Activated CD8-positive, alpha-beta memory T cell treated with anti-CD3 and anti-CD28 coated beads, Interleukin-2, amount 50 U/mL, for 24 hours (primary cell): ENCODE data around the gene IRX4.

Source experiments
- DNase-seq: peaks from one replicate; pipeline ENCODE4 v3.0.0-alpha.2; 2020; ENCODE audit errors: extremely low read depth

IRX4 gene

GRCh38 chr5:1891391-1891790 is 8.7 kb upstream of the IRX4 start:
- no peak for DNase-seq

- DNase-seq, result no peak
Observed at GRCh38 chr5:1890296-1890695, 7.6 kb upstream of the IRX4 start.

GRCh38 chr5:1889321-1890065 is 6.8 kb upstream of the IRX4 start:
- DNase-seq, result no peak

GRCh38 chr5:1888541-1889251 is 6.0 kb upstream of the IRX4 start:
- DNase-seq, result no peak

GRCh38 chr5:1887588-1888360 is 5.0 kb upstream of the IRX4 start:
- DNase-seq, result no peak

DNA sequence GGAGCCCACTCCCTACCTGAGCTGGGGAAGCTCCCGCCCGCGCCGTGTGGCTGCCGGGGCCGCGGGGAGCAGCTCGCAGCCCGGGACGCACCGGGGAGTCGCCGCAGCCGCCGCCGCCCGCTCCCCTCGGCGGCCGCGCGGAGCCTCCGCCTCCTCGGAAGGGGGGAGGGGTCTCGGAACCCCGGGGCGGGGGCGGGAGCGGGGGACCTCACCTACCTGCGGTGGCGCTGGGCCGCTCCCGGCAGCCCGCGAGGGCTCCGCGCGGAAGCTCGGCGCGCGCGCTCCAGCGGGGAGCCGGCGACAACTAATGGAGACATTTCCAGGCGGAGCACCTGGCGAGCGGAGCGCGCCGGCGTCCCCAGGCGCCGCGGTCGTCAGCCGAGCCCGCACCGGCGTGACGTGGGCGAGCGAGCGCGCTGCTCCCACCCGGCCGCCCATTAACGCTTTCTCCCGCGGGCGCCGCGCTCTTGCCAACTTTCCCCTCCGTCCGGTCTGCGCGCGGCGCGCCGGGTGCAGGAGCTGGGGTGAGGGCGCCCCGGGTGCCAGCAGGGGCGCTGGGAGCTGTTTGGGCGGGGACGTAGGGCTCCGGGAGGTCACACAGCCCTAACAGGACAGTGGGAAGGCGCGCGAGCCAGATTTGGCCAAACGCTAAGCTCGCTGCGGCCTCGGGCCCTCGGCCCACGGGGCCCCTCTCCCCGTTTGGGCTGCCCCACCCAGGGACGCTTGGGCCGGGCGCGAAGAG is 4.3 kb upstream of the IRX4 start:
- no peak for DNase-seq

GRCh38 chr5:1885868-1886845 is 3.4 kb upstream of the IRX4 start:
- no peak for DNase-seq

DNA sequence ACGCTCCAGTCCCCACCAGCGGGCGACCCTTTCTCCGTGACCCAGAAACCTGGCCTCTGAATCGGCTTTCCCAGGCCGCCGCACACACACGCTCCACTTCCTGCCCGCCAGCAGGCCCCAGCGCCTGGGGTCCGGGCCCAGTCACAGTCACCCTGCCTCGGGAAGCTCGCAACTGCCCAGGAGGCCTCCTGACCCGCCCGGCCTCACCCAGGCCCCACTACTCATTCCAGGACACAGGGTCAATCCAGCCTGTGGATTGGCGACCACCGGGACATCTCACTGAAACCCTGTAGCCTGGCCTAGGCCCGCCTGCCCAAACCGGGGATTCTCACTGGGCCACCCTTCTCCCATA is 2.7 kb upstream of the IRX4 start:
- DNase-seq, result no peak

- DNase-seq, result no peak
Observed at GRCh38 chr5:1884678-1885403, 2.1 kb upstream of the IRX4 start.

- no peak for DNase-seq
Observed at GRCh38 chr5:1883925-1884677, 1.4 kb upstream of the IRX4 start.

GRCh38 chr5:1883120-1883924 is 597 bp upstream of the IRX4 start:
- no peak for DNase-seq

DNA sequence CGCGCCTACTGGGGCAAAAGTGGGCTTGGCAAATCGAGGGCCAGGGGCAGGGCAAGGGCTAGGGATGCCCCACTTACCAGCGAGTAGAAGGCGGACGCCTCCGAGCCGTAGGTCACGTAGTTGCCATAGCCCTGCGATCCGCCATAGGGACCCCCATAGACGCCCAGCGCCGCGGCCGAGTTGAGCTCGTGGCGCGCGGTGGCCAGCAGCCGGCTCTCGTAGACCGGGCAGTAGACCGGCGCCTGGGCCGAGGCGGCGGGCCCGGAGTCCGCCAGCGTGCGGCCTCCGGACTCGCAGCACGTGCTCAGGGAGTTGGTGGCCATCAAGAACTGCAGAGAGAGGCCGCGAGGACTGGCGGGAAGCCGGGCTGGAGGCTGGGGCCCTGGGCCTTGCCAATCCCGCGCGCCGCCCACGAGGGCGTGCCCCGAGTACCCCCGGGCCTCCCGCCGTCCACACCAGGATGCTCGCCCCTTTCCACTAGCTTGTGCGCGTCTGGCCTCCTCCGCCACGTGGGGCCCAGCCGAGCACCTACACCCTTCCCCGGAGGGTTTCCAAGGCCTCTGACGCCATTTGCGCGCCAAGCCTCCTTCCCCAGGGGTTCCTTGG is 891 bp downstream of the IRX4 start:
- no peak for DNase-seq

- DNase-seq, result no peak
Observed at GRCh38 chr5:1881098-1881572, 1.6 kb downstream of the IRX4 start.

DNA sequence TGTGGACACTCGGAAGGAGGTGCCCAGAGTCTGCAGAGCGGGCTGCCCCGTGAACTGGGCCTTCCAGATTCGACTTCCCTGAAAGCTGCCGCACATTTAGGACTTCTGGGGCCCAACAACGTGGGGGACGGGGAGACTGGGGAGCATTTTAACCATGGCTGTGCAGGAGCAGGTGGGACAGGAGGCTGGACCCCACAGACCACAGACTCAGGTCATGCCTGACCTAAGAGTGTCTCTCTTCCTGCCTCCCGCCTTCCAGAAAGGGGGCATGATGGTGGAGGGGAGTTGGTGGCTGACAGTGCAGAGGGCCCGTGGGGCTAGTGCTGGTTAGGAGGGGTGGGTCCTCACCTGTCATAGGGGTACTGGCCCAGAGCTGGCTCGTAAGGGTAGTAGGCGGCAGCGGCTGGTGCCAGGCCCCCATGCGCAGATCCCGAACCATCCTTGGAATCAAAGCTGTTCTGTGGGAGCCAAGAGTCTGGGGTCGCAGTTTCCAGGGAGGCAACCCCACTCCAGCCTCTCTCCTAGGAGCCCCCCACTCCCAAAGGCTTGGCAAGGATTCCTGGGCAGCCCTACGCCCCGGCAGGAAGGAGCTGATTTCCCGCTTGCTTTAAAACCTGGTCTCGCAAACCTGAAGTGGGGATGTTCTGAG is 2.2 kb downstream of the IRX4 start:
- DNase-seq, result no peak

DNA sequence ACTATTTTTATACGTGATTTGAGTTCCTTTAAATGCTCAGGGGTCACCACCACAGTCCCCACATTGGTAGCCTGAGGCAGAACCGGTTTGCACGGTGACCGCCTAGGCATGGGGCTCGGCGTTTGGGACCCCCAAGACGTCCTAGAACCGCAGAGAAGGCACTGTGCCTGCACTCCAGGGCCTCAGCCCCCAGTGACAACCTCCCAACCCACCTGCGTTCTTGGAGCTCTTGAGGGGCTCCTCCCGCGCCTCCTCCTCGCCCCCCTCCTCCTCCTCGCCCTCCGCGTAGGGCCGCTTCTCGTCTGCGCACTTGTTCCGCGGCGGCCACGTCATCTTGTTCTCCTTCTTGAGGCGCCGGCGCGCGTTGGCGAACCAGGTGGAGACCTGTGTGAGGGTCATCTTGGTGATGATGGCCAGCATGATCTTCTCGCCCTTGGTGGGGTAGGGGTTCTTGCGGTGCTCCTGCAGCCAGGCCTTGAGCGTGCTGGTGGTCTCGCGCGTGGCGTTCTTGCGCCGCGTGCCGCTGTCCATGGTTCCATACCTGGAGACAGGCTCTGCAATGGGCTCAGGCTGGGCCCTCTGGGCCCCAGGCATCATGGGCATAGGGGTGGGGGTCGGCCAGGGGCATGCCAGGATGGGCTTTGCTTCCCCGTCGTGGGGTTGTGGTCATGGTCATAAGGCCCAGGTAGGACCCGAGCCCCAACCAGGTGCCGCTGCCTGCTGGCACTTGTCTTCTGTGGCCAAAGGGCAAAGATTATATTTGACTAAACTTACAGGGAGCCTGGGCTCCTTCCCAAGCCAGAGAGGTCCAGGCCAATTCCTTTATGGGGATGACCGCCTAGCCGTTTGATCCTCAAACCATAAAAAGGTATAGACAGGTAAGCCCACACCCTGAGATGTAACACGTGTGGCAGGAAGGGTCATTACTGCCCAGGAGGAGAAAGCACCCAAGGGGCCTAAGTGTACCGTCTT is 3.1 kb downstream of the IRX4 start:
- no peak for DNase-seq
